NCI-H146 (cell line): Measurements from ENCODE around the gene CCDC192.

Source experiments
- DNase-seq: peaks from one replicate; lab custom pipeline; 2025; lab: John Stamatoyannopoulos, UW

Gene CCDC192

DNA sequence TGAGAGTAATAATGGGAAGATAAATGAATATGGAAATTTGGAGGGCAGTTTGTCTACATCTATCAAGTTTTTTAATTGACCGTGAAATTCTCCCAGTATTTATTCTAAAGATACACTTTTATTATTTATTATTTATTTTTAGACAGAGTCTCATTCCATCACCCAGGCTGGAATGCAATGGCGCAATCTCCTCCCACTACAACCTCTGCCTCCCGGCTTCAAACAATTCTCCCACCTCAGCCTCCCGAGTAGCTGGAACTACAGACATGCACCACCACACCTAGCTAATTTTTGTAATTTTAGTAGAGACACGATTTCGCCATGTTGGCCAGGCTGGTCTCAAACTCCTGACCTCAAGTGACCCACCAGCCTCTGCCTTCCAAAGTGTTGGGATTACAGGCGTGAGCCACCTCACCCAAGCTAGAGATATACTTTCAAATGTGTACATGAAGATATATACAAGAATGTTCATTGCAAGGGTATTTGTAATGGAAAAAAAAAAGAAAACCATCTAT is 282.7 kb downstream of the CCDC192 start:
- no peak for DNase-seq

DNA sequence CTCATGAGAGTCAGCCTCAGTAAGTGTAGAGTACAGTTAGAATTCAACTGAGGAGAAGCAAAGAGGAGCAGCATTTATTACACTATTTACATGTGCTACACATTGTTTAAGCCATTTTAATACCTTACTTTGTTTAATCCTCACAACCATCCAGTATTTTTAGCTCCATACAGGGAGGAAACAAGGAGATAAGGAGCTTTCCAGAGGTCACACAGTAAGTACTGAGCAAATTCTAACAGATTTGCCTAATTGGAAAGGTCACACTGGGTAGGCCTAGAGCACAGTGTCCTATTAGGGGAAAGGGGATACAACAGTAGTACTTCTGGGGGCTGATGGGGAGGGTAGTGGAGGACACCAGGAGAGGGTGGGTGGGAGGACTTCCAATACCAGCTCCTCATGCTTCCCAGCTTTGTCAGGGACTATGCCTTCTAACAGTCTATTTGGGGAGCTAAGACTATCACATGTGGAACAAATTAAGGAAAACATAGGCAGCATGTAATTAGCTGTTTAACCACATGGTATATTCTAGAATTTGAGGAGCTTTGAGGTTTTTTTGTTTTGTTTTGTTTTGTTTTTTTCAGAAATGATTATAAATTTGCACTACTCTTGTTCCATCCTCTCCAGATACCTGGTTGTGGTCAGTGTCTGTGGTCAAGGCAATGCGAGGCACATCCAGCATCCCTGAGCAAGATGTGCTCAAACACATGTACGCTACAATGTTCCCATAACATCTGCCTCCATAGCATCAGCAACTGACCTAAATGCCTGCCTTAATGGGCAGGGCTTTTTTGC is 284.4 kb downstream of the CCDC192 start:
- no peak for DNase-seq

DNA sequence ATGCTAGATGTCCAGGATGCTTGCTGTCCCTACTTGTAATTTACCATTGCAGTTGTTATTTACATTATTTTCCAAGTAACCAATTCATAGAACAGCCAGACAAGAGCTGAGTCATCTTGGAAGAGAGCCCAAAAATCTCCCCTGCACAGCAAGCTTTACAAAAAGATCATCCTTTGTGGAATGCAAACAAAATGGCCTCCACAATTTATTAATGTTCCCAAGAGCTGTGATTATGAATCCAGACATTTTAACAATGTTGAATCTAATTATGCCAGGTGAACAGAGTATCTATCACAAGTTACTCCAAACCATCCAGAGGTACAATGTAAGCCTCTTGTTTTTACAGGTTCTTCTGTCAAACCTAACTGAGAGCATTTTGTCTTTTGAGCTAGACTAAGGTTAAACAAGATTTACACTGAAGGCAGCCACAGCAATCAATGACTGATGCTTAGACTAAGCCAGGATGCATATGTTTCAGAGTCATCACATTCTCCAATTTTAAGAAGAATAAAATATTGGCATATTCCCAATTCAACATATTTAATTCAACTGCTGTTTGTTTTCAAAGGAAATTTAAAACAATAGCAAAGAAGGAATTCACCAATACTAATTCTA is 285.1 kb downstream of the CCDC192 start:
- DNase-seq, result peak; percentile 13
